HG03469 (cell line): ENCODE results near the gene OS9.
"Not testable (repeated sequence)": the region's sequence is repeated elsewhere in the genome, so short reads cannot be mapped to it uniquely, and the experiment has no call there.

Source experiments
- ATAC-seq: cut with Tn5 transposase; IDR thresholded peaks from one replicate; pipeline ENCODE4 v1.9.1; 2021; ENCODE audit warnings: mild to moderate bottlenecking, moderate library complexity, moderate number of reproducible peaks; ENCODE audit not compliant: unreplicated experiment

Gene OS9, protein sequence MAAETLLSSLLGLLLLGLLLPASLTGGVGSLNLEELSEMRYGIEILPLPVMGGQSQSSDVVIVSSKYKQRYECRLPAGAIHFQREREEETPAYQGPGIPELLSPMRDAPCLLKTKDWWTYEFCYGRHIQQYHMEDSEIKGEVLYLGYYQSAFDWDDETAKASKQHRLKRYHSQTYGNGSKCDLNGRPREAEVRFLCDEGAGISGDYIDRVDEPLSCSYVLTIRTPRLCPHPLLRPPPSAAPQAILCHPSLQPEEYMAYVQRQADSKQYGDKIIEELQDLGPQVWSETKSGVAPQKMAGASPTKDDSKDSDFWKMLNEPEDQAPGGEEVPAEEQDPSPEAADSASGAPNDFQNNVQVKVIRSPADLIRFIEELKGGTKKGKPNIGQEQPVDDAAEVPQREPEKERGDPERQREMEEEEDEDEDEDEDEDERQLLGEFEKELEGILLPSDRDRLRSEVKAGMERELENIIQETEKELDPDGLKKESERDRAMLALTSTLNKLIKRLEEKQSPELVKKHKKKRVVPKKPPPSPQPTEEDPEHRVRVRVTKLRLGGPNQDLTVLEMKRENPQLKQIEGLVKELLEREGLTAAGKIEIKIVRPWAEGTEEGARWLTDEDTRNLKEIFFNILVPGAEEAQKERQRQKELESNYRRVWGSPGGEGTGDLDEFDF

DNA sequence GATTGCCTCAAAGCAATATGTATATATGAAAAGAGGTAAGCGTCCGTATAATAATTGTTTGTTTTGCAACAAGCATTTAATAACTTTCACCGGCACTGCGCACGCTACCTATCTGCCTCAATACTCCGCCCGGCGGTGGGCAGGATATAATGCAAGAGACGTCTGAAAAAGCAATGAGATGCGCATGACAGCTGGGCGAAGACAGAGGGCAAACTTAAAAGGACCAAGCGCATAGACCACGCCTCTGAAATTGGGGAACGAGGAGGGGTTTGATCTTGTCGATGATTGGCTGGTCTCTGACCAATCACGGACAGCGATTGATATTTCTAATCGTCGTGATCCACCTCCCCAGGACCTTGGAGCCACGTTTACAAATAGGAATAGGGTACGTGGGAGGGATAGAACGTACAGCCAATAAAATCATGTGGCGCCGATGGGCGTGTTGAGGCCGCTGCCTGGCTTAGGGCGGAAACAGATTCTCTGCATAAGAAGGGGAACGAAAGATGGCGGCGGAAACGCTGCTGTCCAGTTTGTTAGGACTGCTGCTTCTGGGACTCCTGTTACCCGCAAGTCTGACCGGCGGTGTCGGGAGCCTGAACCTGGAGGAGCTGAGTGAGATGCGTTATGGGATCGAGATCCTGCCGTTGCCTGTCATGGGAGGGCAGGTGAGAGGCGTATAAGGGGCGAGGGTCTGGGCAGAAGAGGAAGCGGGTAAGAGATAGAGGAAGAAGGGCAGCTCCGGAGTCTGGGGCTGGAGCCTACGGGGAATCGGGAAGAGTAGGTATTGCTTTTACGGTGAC, at the start of gene OS9:
Gene OS9, plus strand, starts transcription at position 474 of the 800 bp plus-strand sequence. Its CDS starts 30 bp downstream, at position 504.
- peak; percentile 94 for ATAC-seq

DNA sequence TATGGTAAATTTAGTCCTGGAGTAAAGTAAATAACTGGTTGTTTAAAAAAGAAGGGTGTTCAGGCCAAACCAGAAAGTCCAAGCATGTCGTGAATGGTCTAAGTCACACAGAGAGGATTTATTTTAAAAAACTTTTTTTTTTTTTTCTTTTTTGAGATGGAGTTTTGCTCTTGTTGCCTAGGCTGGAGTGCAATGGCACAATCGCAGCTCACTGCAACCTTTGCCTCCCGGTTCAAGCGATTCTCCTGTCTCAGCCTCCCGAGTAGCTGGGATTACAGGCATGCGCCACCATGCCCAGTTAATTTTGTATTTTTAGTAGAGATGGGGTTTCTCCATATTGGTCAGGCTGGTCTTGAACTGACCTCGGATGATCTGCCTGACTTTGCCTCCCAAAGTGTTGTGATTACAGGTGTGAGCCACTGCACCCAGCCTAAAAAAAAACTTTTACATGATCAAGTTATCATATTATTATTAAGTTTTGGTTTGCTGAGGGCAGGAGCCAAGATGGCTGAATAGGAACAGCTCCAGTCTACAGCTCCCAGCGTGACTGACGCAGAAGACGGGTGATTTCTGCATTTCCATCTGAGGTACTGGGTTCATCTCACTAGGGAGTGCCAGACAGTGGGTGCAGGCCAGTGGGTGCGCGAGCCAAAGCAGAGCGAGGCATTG, 47.8 kb upstream of the OS9 start:
- ATAC-seq = not testable (repeated sequence)

DNA sequence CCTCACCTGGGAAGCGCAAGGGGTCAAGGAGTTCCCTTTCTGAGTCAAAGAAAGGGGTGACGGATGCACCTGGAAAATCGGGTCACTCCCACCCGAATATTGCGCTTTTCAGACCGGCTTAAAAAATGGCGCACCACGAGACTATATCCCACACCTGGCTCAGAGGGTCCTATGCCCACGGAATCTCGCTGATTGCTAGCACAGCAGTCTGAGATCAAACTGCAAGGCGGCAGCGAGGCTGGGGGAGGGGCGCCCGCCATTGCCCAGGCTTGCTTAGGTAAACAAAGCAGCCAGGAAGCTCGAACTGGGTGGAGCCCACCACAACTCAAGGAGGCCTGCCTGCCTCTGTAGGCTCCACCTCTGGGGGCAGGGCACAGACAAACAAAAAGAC, 47.3 kb upstream of the OS9 start:
- not testable (repeated sequence) for ATAC-seq

DNA sequence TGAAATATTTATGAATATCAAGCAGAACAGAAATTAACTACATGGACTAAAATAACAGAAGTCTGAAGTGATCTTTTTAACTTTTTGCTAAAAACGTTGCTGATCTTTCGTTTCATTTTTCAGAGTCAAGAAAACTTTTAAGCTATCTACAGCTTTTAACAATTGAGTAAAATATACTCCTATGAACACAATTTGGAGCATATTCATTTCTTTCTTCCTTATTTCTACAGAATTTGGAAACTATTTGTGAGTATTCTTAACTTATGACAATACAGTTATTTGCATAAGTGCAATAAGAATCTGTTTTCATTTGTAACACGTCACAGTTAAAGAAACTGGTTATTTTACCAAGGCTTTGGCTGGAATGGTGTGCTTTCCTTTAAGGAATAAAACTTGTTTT, 39.9 kb upstream of the OS9 start:
- ATAC-seq = no peak

DNA sequence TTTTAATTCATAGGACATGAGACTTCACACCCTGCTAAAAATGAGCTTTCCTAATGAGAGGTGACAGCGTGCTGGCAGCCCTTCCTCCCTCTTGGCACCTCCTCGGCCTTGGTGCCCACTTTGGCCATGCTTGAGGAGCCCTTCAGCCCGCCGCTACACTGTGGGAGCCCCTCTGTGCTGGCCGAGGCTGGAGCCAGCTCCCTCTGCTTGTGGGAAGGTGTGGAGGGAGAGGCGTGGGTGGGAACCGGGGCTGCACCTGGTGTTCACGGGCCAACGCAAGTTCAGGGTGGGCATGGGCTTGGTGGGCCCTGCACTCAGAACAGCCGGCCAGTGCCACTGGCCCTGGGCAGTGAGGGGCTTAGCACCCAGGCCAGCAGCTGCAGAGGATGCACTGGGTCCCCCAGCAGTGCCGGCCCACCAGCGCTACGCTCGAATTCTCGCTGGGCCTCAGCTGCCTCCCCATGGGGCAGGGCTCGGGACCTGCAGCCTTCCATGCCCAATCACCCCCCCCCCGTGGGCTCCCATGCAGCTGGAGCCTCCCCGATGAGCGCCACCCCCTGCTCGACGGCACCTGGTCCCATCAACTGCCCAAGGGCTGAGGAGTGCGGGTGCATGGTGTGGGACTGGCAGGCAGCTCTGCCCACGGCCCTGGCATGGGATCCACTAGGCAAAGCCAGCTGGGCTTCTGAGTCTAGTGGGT, 38.2 kb upstream of the OS9 start:
- ATAC-seq = no peak

DNA sequence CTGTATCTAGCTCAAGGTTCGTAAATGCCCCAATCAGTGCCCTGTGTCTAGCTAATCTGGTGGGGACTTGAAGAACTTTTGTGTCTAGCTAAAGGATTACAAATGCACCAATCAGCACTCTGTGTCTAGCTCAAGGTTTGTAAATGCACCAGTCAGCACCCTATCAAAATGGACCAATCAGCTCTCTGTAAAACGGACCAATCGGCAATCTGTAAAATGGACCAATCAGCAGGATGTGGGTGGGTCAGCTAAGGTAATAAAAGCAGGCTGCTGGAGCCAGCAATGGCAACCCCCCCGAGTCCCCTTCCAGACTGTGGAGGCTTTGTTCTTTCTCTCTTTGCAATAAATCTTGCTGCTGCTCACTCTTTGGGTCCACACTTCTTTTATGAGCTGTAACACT, 37.5 kb upstream of the OS9 start:
- ATAC-seq = not testable (repeated sequence)

DNA sequence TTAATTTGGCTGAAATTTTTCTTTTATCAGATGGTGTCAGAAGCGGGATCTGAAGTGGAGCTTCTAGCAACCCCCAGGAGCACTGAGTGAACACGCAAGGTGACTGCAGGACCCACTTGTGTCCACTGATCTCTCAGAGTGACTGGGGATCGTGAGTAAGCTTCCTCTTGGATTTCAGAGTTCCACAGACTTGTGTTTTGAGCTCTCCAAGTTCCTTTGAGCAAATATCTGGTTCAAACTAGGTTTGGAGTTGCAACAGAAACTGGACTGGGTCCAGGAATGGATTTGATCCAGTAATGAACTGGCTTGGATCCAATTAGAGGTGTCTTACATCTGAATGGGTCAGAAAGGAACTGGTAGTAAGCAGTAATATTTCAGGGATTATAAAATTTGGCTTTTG, 36.2 kb upstream of the OS9 start:
- ATAC-seq = no peak

DNA sequence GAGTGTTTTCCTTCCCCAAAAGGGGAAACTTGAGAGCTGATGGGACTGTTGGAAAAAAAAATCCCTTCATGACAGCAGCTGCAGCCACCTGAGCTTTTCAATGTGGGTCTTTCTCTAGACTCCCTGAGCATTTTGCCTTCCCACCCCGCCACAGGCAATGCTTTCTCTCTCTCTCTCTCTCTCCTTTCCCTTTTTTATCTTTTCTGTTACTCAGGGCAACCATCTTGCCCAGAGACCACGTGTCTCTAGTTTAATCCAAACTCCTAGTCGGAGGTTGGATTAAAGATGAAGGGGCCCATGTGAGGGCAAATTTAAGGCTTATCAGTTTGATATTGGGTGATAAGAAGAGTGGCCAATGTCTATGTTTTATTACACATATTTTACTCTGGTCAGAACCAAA, 35.0 kb upstream of the OS9 start:
- ATAC-seq = no peak

DNA sequence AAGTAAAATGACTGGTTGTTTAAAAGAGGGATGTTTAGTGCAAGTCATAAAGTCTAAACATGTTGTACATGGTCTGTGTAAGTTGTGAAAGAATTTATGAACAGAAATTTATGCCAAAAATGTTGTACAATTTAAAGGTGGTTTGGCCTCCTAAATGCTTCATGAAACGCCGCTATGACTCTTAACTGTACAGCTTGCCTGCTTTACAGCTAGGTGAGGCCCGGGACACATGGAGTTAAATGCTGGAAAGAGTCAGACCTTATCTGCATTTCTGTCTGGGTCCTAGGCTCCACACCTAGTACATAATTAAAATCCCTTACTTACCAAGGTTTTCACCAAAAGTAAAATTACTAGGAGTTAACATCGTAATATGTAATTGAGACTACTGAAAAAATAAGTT, 32.6 kb upstream of the OS9 start:
- ATAC-seq = no peak

DNA sequence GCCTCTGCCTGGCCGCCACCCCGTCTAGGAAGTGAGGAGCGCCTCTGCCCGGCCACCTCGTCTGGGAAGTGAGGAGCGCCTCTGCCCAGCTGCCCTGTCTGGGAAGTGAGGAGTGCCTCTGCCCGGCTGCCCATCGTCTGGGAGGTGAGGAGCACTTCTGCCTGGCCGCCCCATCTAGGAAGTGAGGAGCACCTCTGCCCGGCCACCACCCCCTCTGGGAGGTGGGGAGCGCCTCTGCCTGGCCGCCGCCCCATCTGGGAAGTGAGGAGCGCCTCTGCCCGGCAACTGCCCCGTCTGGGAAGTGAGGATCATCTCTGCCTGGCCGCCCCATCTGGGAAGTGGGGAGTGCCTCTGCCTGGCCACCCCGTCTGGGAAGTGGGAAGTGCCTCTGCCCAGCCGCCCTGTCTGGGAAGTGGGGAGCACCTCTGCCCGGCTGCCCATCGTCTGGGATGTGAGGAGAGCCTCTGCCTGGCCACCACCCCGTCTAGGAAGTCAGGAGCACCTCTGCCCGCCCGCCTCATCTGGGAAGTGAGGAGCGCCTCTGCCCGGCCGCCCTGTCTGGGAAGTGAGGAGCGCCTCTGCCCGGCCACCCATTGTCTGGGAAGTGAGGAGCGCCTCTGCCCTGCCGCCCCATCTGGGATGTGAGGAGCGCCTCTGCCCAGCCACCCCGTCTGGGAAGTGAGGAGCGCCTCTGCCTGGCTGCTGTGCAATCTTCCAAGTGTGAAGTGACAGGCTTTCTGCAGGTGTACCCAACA, 28.7 kb upstream of the OS9 start:
- ATAC-seq = not testable (repeated sequence)

DNA sequence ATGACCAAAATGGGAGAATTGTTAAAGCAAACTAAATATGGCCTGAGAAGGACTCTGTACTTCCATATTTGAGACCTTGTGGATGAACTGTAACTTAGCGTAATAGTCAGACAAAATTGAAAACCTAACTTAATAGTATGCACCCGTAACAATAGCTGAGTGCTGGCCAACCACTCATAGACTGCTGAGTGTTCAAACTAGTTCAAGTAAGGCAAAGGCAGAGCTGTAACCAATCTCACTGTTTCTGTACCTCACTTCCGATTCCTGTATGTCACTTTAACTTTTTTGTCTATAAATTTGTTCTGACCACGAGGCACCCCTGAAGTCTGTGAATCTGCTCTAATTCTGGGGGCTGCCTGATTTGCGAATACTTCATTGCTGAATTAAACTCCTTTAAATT, 27.0 kb upstream of the OS9 start:
- no peak for ATAC-seq

DNA sequence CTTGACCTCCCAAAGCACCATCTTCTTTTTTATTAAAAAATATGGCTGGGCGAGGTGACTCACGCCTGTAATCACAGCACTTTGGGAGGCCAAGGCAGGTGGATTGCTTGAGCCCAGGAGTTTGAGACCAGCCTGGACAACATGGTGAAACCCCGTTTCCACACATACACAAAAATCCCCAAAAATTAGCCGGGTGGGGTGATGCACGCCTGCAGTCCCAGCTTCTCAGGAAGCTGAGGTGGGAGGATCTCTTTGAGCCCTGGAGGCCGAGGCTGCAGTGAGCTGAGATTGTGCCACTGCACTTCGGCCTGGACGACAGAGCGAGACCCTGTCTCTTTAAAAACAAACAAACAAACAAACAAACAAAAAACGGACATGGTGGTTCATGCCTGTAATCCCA, 24.2 kb upstream of the OS9 start:
- ATAC-seq = not testable (repeated sequence)

DNA sequence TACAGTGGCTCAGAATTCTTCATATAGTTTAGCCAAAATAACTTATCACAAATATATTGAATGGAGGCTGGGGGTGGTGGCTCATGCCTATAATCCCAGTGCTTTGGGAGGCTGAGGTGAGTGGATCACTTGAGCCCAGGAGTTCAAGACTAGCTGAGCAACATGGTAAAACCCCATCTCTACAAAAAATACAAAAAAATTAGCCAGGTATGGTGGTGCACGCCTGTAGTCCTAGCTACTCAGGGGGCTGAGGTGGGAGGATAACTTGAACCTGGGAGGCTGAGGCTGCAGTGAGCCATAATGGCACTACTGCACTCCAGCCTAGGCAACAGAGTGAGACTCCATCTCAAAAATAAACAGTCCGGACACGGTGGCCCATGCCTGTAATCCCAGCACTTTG, 22.1 kb upstream of the OS9 start:
- ATAC-seq = not testable (repeated sequence)

DNA sequence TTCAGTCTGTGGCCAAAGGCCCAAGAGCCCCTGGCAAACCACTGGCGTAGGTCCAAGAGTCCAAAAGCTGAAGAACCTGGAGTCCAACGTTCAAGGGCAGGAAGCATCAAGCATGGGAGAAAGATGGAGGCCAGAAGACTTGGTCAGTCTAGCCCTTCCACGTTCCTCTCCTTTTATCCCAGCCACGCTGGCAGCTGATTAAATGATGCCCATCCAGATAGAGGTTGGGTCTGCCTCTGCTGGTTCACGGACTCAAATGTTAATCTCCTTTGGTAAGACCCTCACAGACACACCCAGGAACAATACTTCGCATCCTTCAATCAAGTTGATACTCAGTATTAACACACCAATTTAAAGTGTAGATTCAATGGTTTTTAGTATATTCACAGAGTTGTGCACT, 21.1 kb upstream of the OS9 start:
- ATAC-seq = no peak

DNA sequence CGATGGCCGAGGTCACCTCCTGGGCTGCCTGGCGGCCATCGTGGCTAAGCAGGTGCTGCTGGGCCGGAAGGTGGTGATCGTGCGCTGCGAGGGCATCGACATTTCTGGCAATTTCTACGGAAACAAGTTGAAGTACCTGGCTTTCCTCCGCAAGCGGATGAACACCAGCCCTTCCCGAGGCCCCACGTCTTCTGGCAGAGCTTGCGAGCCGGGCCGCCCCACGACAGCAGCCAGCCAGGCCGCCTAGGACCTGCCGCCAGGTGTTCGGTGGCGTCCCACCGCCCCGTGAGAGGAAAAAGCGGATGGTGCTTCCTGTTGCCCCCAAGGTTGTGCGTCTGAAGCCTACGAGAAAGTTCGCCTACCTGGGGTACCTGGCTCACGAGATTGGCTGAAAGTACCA, 19.2 kb upstream of the OS9 start:
- no peak for ATAC-seq

DNA sequence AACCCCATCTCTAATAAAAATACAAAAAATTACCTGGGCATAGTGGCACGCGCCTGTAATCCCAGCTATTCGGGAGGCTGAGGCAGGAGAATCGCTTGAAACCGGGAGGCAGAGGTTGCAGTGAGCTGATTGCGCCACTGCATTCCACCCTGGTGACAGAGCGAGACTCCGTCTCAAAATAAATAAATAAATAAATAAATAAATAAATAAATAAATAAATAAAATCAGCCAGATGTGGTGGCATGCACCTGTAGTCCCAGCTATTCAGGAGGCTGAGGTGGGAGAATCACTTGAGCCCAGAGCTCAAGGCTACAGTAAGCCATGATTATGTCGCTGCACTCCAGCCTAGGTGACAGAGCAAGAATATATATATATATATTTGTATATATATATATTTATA, 16.0 kb upstream of the OS9 start:
- ATAC-seq = not testable (repeated sequence)

DNA sequence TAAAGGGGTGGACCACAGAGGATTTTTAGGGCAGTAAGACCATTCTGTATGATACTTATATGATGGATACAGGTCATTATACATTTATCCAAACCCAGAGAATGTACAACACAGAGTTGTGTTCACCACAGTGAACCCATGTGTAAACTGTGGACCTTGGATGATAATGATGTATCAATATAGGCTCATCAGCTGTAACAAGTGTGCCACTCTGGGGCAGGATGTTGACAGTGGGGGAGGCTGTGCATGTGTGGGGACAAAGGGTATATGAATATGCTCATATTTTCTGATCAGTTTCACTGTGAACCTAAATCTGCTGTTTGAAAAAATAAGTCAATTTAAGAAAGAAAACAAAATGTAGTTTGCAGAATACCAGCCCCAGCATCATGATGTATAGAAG, 14.2 kb upstream of the OS9 start:
- ATAC-seq = no peak

DNA sequence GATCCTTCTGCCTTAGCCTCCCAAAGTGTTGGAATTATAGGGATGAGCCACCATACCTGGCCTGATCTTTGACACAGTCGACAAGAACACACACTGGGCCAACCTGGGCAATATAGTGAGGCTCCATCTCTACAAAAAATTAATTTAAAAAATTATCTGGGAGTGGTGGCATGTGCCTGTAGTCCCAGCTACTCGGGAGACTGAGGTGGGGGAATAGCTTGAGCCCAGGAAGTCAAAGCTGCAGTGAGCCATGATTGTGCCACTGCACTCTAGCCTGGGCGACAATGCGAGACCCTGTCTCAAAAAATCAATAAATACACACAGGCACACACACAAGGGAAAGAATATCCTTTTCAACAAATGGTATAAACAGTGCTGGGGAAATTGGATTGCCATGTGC, 6.1 kb upstream of the OS9 start:
- ATAC-seq = no peak

DNA sequence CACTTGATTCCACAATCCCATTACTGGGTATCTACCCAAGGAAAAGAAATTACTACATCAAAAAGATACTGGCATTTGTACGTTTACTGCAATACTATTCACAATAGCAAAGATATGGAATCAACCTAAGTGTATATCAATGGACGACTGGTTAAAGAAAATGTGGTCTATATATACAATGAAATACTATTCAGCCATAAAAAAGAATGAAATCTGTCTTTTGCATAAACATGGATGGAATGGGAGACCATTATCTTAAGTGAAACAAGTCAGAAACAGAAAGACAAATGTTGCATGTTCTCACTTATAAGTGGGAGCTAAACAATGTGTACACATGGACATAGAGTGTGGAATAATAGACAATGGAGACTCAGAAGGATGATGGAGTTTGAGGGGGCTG, 5.0 kb upstream of the OS9 start:
- ATAC-seq = no peak

DNA sequence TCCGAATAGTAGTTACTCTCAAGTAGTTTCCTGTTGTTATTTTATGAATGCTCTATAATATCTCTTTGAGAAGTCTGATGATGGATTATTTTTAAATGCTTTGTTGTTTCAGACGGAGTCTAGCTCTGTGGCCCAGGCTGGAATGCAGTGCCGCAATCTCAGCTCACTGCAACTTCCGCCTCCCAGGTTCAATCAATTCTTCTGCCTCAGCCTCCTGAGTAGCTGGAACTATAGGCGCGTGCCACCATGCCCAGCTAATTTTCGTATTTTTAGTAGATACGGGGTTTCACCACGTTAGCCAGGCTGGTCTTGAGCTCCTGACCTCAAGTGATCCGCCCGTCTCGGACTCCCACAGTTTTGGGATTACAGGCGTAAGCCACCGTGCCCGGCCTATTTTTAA, 1.4 kb upstream of the OS9 start:
- no peak for ATAC-seq
